Measurements from ENCODE around the gene CCDC6. TPM values are rescaled to one million over a fixed set of nuclear protein-coding genes. Genes with fewer than 3 reads are reported as not detected.

The CCDC6 gene
- total and polyA plus RNA-seq, 2 of the 4 experiments (the other 2 are of a cell fraction), result 21.8 to 30.8 TPM

- H2BK15ac ChIP-seq (ENCODE audit: low read depth, low read length), result no peak overlapping the region
- dilution Hi-C loops (cut with HindIII; ENCODE audit: low sequenced_read_pairs, unreplicated experiment), result no loop called here
- TF ChIP-seq RAD21 (IDR thresholded peaks at IDR 0.05; ENCODE audit: low read length) (no peak), BHLHE40 (IDR thresholded peaks at IDR 0.05; ENCODE audit: low read depth, low read length) (no peak), MXI1 (IDR thresholded peaks at IDR 0.05; ENCODE audit: borderline replicate concordance, low read depth, low read length) (peak; percentile 47; the same call in 1 of the 2 replicates), CHD1 (IDR thresholded peaks at IDR 0.05; ENCODE audit: low read depth, low read length) (no peak)
These were observed 482 bp downstream of the CCDC6 start for GRCh38 chr10:59905731-59906416.

More at GRCh38 chr10:59905731-59906416, 482 bp downstream of the CCDC6 start:
- Histone ChIP-seq H3K9me3 (ENCODE audit: control insufficient read depth, insufficient read depth, low read length) (no peaks in the 10 kb centered on the region), H2AFZ (replicated peaks; ENCODE audit: low read length, poor library complexity) (peak overlapping the region; percentile 88), H4K91ac (ENCODE audit: insufficient read depth, low read depth, low read length) (peak overlapping the region; percentile 73), H3K9me1 (ENCODE audit: insufficient read depth, low read length) (no peaks in the 10 kb centered on the region), H3K23ac (ENCODE audit: low read depth, low read length) (peak overlapping the region; percentile 90; the same call in 1 of the 2 replicates), H3K36me3 (ENCODE audit: control insufficient read depth, insufficient read depth, low read length) (no peaks in the 10 kb centered on the region), H3K4me1 (ENCODE audit: control insufficient read depth, insufficient read depth, low read length) (peaks cover 3% of the 10 kb centered on the region), H3K4me2 (ENCODE audit: low read depth, low read length) (peak overlapping the region; percentile 84), H3K14ac (replicated peaks; ENCODE audit: low read depth, low read length) (peak overlapping the region; percentile 55; the same call in 1 of the 2 replicates), H3K79me1 (ENCODE audit: low read depth in 1 of 2, low read length in 2 of 2) (peaks cover 16 to 43% of the 10 kb centered on the region in 2 experiments), H2AK9ac (replicated peaks; ENCODE audit: low read depth, low read length, poor library complexity) (peak overlapping the region; percentile 96), H3K9ac (ENCODE audit: low read depth, low read length) (peak overlapping the region; percentile 79), H3K18ac (ENCODE audit: low read depth, low read length) (no peak overlapping the region; the same call in 1 of the 2 replicates), H3K27me3 (ENCODE audit: control insufficient read depth, insufficient read depth, low read length) (no peaks in the 10 kb centered on the region), H2AK5ac (ENCODE audit: low read depth, low read length) (0 out of 2 replicates have a peak overlapping the region, but pooled peaks have one; percentile 45), H3K4me3 (ENCODE audit: insufficient read depth, low read depth, low read length) (peak overlapping the region; percentile 84), H4K5ac (ENCODE audit: low read depth, low read length) (no peak overlapping the region), H3K27ac (ENCODE audit: insufficient read depth, low read length) (peak overlapping the region; percentile 65), H2BK20ac (ENCODE audit: low read depth, low read length) (no peak overlapping the region), H3K56ac (ENCODE audit: extremely low read depth, insufficient read depth, low read length) (peak overlapping the region; percentile 55; the same call in 1 of the 2 replicates), H3K4ac (ENCODE audit: low read depth, low read length) (peak overlapping the region; percentile 61), H4K8ac (ENCODE audit: low read depth in 2 of 2, low read length in 2 of 2) (peak overlapping the region; percentile 22 to 75; a peak in 2 of 4 replicates), H2BK120ac (ENCODE audit: low read depth, low read length) (peak overlapping the region; percentile 32; the same call in 1 of the 2 replicates), H4K20me1 (ENCODE audit: insufficient read depth, low read length) (peaks cover 31% of the 10 kb centered on the region; the same call in 1 of the 2 replicates), H2BK5ac (ENCODE audit: low read depth, low read length, poor library complexity, severe bottlenecking) (peak overlapping the region; percentile 72)
- CTCF ChIA-PET, result interaction anchor here (0.6 to 2.0 kb wide), 12 partner anchors 20 to 142 kb away, joined by 3 to 7 read pairs (median 3); no protein-coding TSS in a partner anchor
- POLR2A ChIA-PET (ENCODE audit: unreplicated experiment), result interaction anchor here (0.6 kb wide), 1 partner anchor 290 kb away, joined by 7 read pairs; no protein-coding TSS in a partner anchor
- intact Hi-C loops (cut with micrococcal nuclease) (loop anchor here (1.0 to 5.0 kb wide), 5 partner anchors 29 to 301 kb away; no protein-coding TSS in a partner anchor), in situ Hi-C loops (cut with MboI; ENCODE audit: low sequenced_read_pairs) (no loop called here)
- no TSS peak for BruUV-seq (replicated peaks)
- peak; percentile 9 for ATAC-seq (ENCODE audit: low read depth)
- no peak for DNase-seq
- 0% methylated on average over 27 of the region's 56 CpGs; no CpG with 5 or more reads in 1 of the 2 experiments for WGBS, 2 experiments (ENCODE audit: extremely low coverage in 2 of 2, insufficient read length in 1 of 2)

Data from IMR-90 (cell line).